Activated T-cell treated with anti-CD3 and anti-CD28 coated beads, Interleukin-2, amount 50 U/mL, for 4 hours (primary cell): ENCODE measurements around the gene NFASC. TPM values are rescaled to one million over a fixed set of nuclear protein-coding genes. Genes with fewer than 3 reads are reported as not detected.

Experiments
- ATAC-seq, 2 donors: fragments of 200-7000 bp; cut with Tn5 transposase; one replicate each; pipeline ENCODE4 v1.10.0; 2021
- DNase-seq: peaks from one replicate; pipeline ENCODE4 v3.0.0-alpha.2; 2020
- H3K27me3 Mint-ChIP-seq: one replicate; pipeline ENCODE4 v1.8.0; 2021; ENCODE audit warnings: low read depth, mixed read lengths
- H3K36me3 Mint-ChIP-seq: one replicate; pipeline ENCODE4 v1.8.0; 2022; ENCODE audit warnings: mixed read lengths; ENCODE audit not compliant: insufficient read depth
- H3K4me1 Mint-ChIP-seq: one replicate; pipeline ENCODE4 v1.8.0; 2021; ENCODE audit warnings: low read depth, mixed read lengths
- H3K4me3 Mint-ChIP-seq: one replicate; pipeline ENCODE4 v1.8.0; 2021; ENCODE audit warnings: mild to moderate bottlenecking, moderate library complexity, mixed read lengths
- H3K9me3 Mint-ChIP-seq: one replicate; pipeline ENCODE4 v1.8.0; 2021; ENCODE audit warnings: mixed read lengths
- total RNA-seq, 3 donors: library from RNA; stranded (reverse); gene quantifications; one replicate each; pipeline ENCODE4 v1.2.1, GENCODE V29; 2021

NFASC gene
- total RNA-seq, 3 donors from 2014 or later, result 0.13 to 0.41 (median 0.13) TPM

DNA sequence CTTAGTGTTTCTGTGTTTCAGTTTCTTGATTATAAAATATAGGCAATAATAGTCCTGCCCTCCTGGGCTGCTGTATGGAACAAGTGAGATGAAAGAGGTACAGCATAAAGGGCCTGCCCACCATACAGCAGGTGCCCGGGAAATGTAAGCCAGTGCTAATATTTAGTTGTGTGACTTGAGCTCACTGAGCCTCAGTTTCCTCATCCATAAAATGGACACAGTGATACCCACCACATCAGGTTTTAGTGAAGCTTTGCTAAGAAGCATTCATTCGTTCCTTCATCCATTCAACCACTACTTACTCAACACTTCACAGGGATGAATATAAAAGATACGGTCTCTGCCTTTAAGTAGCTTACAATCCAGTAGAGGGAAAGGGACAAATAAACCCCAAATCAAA lies 192.2 kb downstream of the NFASC start:
- Mint-ChIP-seq H3K4me3 (no peak overlapping the region), H3K4me1 (no peaks in the 10 kb centered on the region), H3K36me3 (no peaks in the 10 kb centered on the region), H3K9me3 (no peaks in the 10 kb centered on the region), H3K27me3 (no peaks in the 10 kb centered on the region)
- ATAC-seq (no peak), DNase-seq (no peak)

DNA sequence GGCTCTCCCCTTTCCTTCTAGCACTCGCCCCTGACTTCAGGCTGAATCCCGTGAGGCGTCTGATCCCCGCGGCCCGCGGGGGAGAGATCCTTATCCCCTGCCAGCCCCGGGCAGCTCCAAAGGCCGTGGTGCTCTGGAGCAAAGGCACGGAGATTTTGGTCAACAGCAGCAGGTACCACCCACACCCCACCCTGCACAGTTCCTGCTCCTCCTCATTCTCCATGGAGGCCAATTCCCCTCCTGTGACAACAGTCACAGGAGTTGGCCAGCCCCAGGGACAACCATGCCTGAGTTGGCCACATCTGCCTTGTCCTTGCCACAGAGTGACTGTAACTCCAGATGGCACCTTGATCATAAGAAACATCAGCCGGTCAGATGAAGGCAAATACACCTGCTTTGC lies 193.6 kb downstream of the NFASC start:
- DNase-seq, result no peak

DNA sequence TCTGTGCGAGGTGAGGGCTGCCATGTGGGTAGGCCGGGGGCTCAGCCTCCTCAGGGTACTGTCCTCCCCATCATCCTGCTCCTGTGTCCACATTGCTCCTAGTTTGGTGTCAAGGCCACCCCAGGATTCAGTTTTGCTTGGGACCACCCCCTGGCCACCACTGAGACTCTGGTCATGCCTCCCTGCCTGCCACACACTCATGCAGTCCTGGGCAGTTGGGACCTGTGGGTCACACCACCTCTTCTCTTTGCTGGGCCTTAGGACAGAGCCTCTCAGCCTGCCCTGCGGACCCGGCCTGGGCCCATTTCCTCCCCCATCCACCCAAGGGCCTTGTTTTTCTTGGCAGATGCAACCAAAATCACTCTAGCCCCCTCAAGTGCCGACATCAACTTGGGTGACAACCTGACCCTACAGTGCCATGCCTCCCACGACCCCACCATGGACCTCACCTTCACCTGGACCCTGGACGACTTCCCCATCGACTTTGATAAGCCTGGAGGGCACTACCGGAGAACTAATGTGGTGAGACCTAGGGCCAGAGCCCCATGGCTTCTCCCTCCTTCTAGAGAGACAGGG lies 194.2 kb downstream of the NFASC start:
- Mint-ChIP-seq H3K9me3 (no peaks in the 10 kb centered on the region), H3K4me1 (no peaks in the 10 kb centered on the region), H3K4me3 (no peak overlapping the region), H3K27me3 (no peaks in the 10 kb centered on the region), H3K36me3 (no peaks in the 10 kb centered on the region)
- ATAC-seq (no peak), DNase-seq (no peak)

More for the DNA sequence above, 193.6 kb downstream of the NFASC start:
- Mint-ChIP-seq H3K27me3 (no peaks in the 10 kb centered on the region), H3K9me3 (no peaks in the 10 kb centered on the region), H3K36me3 (no peaks in the 10 kb centered on the region), H3K4me3 (no peak overlapping the region), H3K4me1 (no peaks in the 10 kb centered on the region)
- no peak for ATAC-seq

DNA sequence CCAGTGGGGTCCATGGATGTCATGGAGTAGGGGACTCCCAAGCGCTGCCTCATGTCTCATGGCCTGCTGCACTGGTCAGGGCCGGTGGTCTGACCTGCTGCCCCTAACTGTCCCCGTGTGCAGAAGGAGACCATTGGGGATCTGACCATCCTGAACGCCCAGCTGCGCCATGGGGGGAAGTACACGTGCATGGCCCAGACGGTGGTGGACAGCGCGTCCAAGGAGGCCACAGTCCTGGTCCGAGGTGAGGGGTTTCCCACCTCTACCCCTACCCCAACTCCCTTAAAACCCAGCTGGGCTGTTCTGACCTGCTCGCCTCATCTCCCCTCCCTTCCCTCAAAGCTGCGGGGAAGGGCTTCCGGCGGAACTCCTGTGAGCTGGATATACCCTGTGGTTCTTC lies 195.0 kb downstream of the NFASC start:
- Mint-ChIP-seq H3K36me3 (no peaks in the 10 kb centered on the region), H3K4me3 (no peak overlapping the region)

DNA sequence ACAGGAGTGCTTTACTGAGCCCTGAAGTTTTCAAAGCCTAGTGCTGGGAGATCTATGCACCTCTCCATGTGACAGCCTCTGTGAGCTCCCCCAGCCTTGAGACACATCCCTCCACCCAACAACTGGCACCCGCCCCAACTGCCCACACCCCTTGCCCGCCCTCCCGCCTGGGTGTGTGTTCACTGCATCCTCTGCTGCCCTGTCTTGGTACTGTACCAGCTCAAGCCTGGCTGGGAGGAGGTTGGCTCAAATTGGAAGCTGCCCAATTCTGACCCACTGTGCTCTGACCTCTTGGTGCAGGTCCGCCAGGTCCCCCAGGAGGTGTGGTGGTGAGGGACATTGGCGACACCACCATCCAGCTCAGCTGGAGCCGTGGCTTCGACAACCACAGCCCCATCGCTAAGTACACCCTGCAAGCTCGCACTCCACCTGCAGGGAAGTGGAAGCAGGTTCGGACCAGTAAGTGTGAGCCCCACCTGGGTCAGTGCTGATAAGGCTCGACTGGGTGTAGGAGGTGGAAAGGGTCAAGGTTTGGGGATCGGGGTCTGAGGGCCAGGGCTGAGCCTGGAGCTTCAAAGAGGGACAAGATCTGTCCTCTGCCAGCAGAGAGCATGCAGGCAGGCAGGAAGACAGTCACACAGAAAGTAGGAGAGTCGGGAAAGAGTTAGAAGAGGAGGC lies 195.6 kb downstream of the NFASC start:
- H3K9me3 Mint-ChIP-seq, result no peaks in the 10 kb centered on the region
- H3K4me1 Mint-ChIP-seq, result no peaks in the 10 kb centered on the region
- no peaks in the 10 kb centered on the region for H3K27me3 Mint-ChIP-seq
- no peak overlapping the region for H3K4me3 Mint-ChIP-seq
- ATAC-seq (no peak), DNase-seq (no peak)
- H3K36me3 Mint-ChIP-seq, result no peaks in the 10 kb centered on the region

More for the DNA sequence above, 195.0 kb downstream of the NFASC start:
- no peak for ATAC-seq
- DNase-seq, result no peak
- Mint-ChIP-seq H3K27me3 (no peaks in the 10 kb centered on the region), H3K4me1 (no peaks in the 10 kb centered on the region), H3K9me3 (no peaks in the 10 kb centered on the region)

DNA sequence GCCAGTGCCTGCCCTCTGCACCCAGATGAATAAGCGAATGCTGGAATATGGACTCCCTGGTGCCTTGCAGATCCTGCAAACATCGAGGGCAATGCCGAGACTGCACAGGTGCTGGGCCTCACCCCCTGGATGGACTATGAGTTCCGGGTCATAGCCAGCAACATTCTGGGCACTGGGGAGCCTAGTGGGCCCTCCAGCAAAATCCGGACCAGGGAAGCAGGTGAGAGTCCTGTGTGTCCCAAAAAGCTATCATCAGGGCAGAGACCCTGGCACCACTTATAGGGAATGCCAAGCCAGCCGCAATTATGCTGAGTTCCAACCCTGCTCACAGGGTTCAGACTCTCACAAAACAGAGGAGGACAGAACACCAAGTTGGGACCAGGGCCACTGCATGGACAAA lies 196.4 kb downstream of the NFASC start:
- DNase-seq (no peak), ATAC-seq (no peak)
- H3K9me3 Mint-ChIP-seq, result no peaks in the 10 kb centered on the region
- H3K27me3 Mint-ChIP-seq, result no peaks in the 10 kb centered on the region
- no peaks in the 10 kb centered on the region for H3K36me3 Mint-ChIP-seq
- H3K4me1 Mint-ChIP-seq, result no peaks in the 10 kb centered on the region
- no peak overlapping the region for H3K4me3 Mint-ChIP-seq

DNA sequence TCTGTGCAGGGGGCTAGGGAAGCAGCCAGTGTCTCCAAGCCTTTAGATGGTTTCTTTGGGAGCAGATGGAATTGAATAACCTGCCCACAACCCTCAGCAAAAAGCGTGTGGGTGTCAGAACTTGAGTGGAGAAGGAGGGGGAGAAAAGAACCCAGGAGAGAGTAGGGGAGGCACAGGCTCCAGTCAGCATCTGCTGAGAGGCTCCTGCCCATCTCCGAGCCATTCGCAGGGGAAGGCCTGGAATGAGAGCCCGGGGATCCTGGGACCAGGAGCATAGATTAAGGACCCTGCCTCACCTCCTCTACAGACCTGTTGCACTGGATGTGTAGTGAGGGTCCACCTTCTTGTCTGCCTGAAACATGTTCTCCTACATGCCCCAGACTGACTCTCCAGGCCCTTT lies 197.3 kb downstream of the NFASC start:
- Mint-ChIP-seq H3K27me3 (no peaks in the 10 kb centered on the region), H3K9me3 (no peaks in the 10 kb centered on the region), H3K4me3 (no peak overlapping the region), H3K4me1 (no peaks in the 10 kb centered on the region), H3K36me3 (no peaks in the 10 kb centered on the region)
- DNase-seq (no peak), ATAC-seq (no peak)

DNA sequence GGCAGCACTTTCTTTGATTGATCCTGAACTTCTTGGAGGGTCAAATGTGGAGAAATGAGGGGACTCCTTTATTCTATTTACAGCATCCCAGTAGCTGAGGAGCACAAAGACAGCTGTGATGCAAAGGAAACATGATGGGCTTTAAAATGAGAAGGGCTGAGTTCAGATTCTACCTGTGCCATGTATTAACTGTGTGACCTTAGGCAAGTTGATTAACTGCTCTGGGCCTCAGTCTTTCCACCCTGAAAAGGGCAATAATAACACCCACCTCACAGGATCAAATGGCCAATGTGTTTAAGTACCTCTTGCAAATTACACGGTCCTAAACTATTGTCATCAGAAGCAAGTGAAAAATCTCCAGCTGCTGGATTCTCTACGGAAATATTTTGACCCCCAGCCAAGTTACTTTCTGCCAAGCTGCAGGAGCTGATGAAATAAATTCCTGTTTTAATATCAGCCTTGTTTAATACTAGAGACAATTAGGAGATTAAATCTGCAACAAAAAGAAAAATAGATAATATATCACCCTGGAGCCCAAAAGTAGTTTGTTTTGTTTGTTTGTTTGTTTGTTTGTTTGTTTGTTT lies 197.9 kb downstream of the NFASC start:
- DNase-seq (no peak), ATAC-seq (no peak)
- no peaks in the 10 kb centered on the region for H3K9me3 Mint-ChIP-seq
- H3K27me3 Mint-ChIP-seq, result no peaks in the 10 kb centered on the region
- no peak overlapping the region for H3K4me3 Mint-ChIP-seq
- H3K4me1 Mint-ChIP-seq, result no peaks in the 10 kb centered on the region
- no peaks in the 10 kb centered on the region for H3K36me3 Mint-ChIP-seq

DNA sequence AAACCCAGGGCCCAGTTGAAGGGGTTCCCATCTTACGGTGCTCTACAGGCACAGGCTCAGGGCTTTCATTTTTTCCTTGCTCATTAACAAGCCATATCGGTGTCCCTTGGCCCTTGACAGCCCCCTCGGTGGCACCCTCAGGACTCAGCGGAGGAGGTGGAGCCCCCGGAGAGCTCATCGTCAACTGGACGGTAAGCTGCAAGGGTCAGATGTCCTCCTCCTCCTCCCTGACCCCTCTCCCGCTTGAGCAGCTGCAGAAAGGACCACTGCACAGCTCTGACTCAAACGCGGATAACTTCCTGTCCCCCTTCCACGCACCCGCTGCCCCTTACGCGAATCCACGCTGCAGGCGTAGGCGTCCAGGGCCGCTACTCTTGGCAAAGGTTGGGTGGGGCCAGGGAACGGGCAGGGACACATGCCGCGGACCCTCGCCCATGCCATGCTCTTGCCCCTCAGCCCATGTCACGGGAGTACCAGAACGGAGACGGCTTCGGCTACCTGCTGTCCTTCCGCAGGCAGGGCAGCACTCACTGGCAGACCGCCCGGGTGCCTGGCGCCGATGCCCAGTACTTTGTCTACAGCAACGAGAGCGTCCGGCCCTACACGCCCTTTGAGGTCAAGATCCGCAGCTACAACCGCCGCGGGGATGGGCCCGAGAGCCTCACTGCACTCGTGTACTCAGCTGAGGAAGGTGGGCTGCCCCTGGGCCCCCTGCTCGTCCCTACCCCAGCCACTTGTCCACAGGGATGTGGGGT lies 198.9 kb downstream of the NFASC start:
- DNase-seq (no peak), ATAC-seq (no peak)
- H3K9me3 Mint-ChIP-seq, result no peaks in the 10 kb centered on the region
- no peak overlapping the region for H3K4me3 Mint-ChIP-seq
- no peaks in the 10 kb centered on the region for H3K36me3 Mint-ChIP-seq
- no peaks in the 10 kb centered on the region for H3K4me1 Mint-ChIP-seq
- H3K27me3 Mint-ChIP-seq, result no peaks in the 10 kb centered on the region

DNA sequence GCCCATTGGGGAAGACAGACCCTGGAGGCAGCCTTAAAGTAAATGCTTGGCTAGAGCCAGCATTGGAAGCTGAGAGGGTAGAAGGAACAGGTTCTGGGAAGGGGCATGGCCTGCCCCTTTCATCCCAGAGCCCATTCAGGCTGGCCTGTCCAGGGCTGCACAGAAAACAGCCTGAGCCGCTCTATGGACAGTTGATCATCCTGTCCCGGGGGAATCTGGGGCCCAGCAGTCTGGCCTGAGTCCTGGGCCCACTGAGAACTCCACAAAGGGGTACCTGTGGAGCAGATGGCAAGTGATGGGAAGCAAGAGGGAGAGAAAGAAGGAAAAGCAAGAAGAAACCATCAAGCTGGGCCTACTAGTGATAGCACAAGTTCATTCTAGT lies 200.4 kb downstream of the NFASC start:
- no peak overlapping the region for H3K4me3 Mint-ChIP-seq
- no peaks in the 10 kb centered on the region for H3K4me1 Mint-ChIP-seq
- H3K36me3 Mint-ChIP-seq, result no peaks in the 10 kb centered on the region
- no peak for ATAC-seq
- no peak for DNase-seq
- H3K27me3 Mint-ChIP-seq, result no peaks in the 10 kb centered on the region
- no peaks in the 10 kb centered on the region for H3K9me3 Mint-ChIP-seq

DNA sequence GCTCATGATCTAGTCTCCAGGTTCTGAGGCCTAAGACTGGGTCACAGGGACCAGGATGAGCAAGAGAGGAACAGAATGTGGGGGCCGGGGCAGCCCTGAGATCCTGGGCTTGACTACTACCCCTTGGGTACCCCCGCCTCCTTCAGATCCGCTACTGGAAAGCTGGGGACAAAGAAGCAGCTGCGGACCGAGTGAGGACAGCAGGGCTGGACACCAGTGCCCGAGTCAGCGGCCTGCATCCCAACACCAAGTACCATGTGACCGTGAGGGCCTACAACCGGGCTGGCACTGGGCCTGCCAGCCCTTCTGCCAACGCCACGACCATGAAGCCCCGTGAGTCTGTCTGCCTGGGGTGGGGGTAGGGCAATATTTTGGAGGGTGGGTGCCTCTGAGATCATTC lies 201.1 kb downstream of the NFASC start:
- H3K4me1 Mint-ChIP-seq, result no peaks in the 10 kb centered on the region
- H3K9me3 Mint-ChIP-seq, result no peaks in the 10 kb centered on the region
- no peak for DNase-seq
- H3K4me3 Mint-ChIP-seq, result no peak overlapping the region
- ATAC-seq, result no peak
- no peaks in the 10 kb centered on the region for H3K36me3 Mint-ChIP-seq
- no peaks in the 10 kb centered on the region for H3K27me3 Mint-ChIP-seq

DNA sequence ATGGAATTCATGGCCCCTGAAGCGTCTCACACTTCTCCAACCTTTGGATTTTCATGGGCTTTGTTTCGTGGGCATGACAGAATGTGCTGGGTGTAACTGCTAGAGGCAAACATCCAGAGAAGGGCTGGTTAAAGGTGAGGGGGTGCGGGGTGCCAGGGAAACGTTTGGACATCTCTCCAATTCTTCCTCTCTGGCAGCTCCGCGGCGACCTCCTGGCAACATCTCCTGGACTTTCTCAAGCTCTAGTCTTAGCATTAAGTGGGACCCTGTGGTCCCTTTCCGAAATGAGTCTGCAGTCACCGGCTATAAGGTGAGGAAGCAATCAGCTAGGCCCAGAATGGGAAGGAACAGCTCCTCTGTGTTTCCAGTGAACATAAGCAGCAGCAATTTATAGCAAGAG lies 201.6 kb downstream of the NFASC start:
- Mint-ChIP-seq H3K27me3 (no peaks in the 10 kb centered on the region), H3K4me1 (no peaks in the 10 kb centered on the region), H3K36me3 (no peaks in the 10 kb centered on the region), H3K9me3 (no peaks in the 10 kb centered on the region), H3K4me3 (no peak overlapping the region)
- no peak for ATAC-seq
- no peak for DNase-seq
